Left cardiac atrium (tissue), 4 donors: Measurements from ENCODE around the gene SCYL3. TPM values are rescaled to one million over a fixed set of nuclear protein-coding genes. Genes with fewer than 3 reads are reported as not detected.
"Not testable (repeated sequence)": the region's sequence is repeated elsewhere in the genome, so short reads cannot be mapped to it uniquely, and the experiment has no call there.

Experiments used
- ATAC-seq, 2 donors: fragments of 200-7000 bp; cut with Tn5 transposase; one replicate each; pipeline ENCODE4 v1.9.1; 2020; ENCODE audit warnings: mild to moderate bottlenecking in 2 of 2, moderate library complexity in 2 of 2
- DNase-seq: peaks from one replicate; pipeline ENCODE4 v3.0.0-alpha.2; 2020
- intact Hi-C, 2 donors: fragments of 100-400 bp; cut with DNase I; formaldehyde crosslinking; loops; one replicate each; pipeline versions ENCODE4 v1.14.1 to v1.15.1; 2022 to 2023
- total RNA-seq, 2 donors: library from RNA; stranded (reverse); fragmentation: NEBNext Ultra II Directional; extraction: Animal tissue kit (Norgen Biotek cat#: 25700); gene quantifications; one replicate each; pipeline ENCODE4 v1.2.1, GENCODE V29; 2021
- donor health status: DM: no; HTN: yes; CAD: no.
- donor health status: DM: no; HTN: yes; CAD: no; lungs with severe emphysema.
- donor health status: DM: yes; HTN: yes; CAD: no.
- donor health status: Dilated cardiomyopathy.

The SCYL3 gene
- total RNA-seq, 2 donors from 2014 or later, result 5.5 to 6.1 TPM

GRCh38 chr1:169878498-169878897 is 15.2 kb downstream of the SCYL3 start:
- no peak for DNase-seq
- intact Hi-C loops, result no loop called here
- no peak for ATAC-seq

GRCh38 chr1:169877800-169878491 is 15.8 kb downstream of the SCYL3 start:
- DNase-seq (no peak), ATAC-seq (no peak)
- intact Hi-C loops, result no loop called here

- ATAC-seq (no peak), DNase-seq (no peak)
- intact Hi-C loops, result no loop called here
Observed at GRCh38 chr1:169874229-169874628, 19.5 kb downstream of the SCYL3 start.

- intact Hi-C loops, result no loop called here
- DNase-seq, result no peak
- no peak for ATAC-seq
Observed at GRCh38 chr1:169873582-169874199, 20.0 kb downstream of the SCYL3 start.

GRCh38 chr1:169872906-169873305 is 20.8 kb downstream of the SCYL3 start:
- intact Hi-C loops, result no loop called here
- ATAC-seq (no peak), DNase-seq (no peak)

- ATAC-seq, DNase-seq, intact Hi-C loops: not testable (repeated sequence)
Observed at GRCh38 chr1:169871988-169872387, 21.7 kb downstream of the SCYL3 start.

- ATAC-seq (no peak), DNase-seq (no peak)
- intact Hi-C loops, result no loop called here
Observed at GRCh38 chr1:169869426-169869825, 24.3 kb downstream of the SCYL3 start.

- intact Hi-C loops, result no loop called here
- ATAC-seq (no peak), DNase-seq (no peak)
Observed at GRCh38 chr1:169868978-169869377, 24.7 kb downstream of the SCYL3 start.

- DNase-seq (no peak), ATAC-seq (no peak)
- intact Hi-C loops, result no loop called here
Observed at GRCh38 chr1:169867012-169867675, 26.6 kb downstream of the SCYL3 start.

- ATAC-seq (no peak), DNase-seq (no peak)
- intact Hi-C loops, result no loop called here
Observed at GRCh38 chr1:169866577-169866976, 27.1 kb downstream of the SCYL3 start.

GRCh38 chr1:169864531-169864930 is 29.2 kb downstream of the SCYL3 start:
- DNase-seq, ATAC-seq, intact Hi-C loops: not testable (repeated sequence)

GRCh38 chr1:169860750-169861149 is 32.9 kb downstream of the SCYL3 start:
- no peak for ATAC-seq
- intact Hi-C loops, result no loop called here
- no peak for DNase-seq

- no peak for ATAC-seq
- intact Hi-C loops, result no loop called here
- no peak for DNase-seq
Observed at GRCh38 chr1:169860187-169860586, 33.5 kb downstream of the SCYL3 start.

- no peak for DNase-seq
- no peak for ATAC-seq
- intact Hi-C loops, result no loop called here
Observed at GRCh38 chr1:169859001-169859400, 34.7 kb downstream of the SCYL3 start.

GRCh38 chr1:169858467-169858866 is 35.2 kb downstream of the SCYL3 start:
- DNase-seq (no peak), ATAC-seq (no peak)
- intact Hi-C loops, result no loop called here

- intact Hi-C loops, result no loop called here
- DNase-seq (no peak), ATAC-seq (no peak)
Observed at GRCh38 chr1:169853341-169853740, 40.4 kb downstream of the SCYL3 start.

GRCh38 chr1:169849346-169850022 is 44.2 kb downstream of the SCYL3 start:
- DNase-seq (no peak), ATAC-seq (no peak)
- intact Hi-C loops, result no loop called here

GRCh38 chr1:169848456-169848855 is 45.2 kb downstream of the SCYL3 start:
- no peak for ATAC-seq
- intact Hi-C loops, result no loop called here

GRCh38 chr1:169844941-169845608 is 48.6 kb downstream of the SCYL3 start:
- ATAC-seq (no peak), DNase-seq (no peak)
- intact Hi-C loops, result no loop called here

More at GRCh38 chr1:169848456-169848855, 45.2 kb downstream of the SCYL3 start:
- DNase-seq, result no peak
